Gastrocnemius medialis (tissue), 4 donors: ENCODE results near the gene SHC3.

Experiments used
- CTCF ChIP-seq, 5 experiments: fragments of 450-650 bp in 3 of 5; fragments of 200-600 bp in 2 of 5; sonication (generic) in 2 of 5; IDR thresholded peaks in 4 of 5; conservative IDR thresholded peaks in 1 of 5; 1 replicate in 4 of 5; 2 replicates in 1 of 5; pipeline ENCODE4 v1.5.1; 2016 to 2019; ENCODE audit warnings: antibody characterized with exemption in 5 of 5, mild to moderate bottlenecking in 3 of 5, moderate library complexity in 3 of 5
- POLR2A ChIP-seq, 2 donors: fragments of 450-650 bp; IDR thresholded peaks; one replicate each; pipeline ENCODE4 v1.6.1; 2017; ENCODE audit warnings: antibody characterized with exemption in 2 of 2, mild to moderate bottlenecking in 2 of 2, moderate library complexity in 2 of 2

DNA sequence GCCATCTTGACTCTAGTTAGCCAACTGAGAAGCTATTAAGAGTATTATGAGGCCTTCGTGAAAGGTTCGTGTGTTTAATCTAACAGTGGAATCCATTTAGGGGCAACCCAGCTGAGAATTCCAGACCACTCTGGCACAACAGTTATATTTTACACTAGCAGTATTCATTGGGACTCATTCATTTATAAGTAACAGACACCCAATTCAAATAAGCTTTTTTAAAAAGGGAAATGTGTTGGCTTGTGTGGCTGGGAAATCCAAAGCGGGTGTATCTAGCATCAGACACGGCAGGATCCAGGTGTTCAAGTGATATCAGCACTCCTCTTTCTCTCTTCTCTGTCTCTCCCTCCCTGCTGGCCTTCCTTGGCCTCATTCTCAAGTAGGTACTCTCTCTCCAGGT lies 46.0 kb upstream of the SHC3 start:
- TF ChIP-seq POLR2A (IDR thresholded peaks at IDR 0.05), result no peak
- no peak for TF ChIP-seq CTCF (IDR thresholded peaks at IDR 0.05 in 4 of 5, conservative IDR thresholded peaks at IDR 0.05 in 1 of 5)
